PC-9 (cell line): Measurements from ENCODE around the gene INTS3.

Experiments used
- CTCF ChIP-seq: fragments of 200-600 bp; sonication (generic); conservative IDR thresholded peaks from 2 replicates; pipeline ENCODE4 v1.6.1; 2017; ENCODE audit warnings: mixed run types, antibody characterized with exemption, mild to moderate bottlenecking, moderate library complexity
- EZH2 ChIP-seq: fragments of 200-600 bp; sonication (generic); IDR thresholded peaks from 2 replicates; pipeline ENCODE4 v1.8.0; 2017; ENCODE audit warnings: antibody characterized with exemption, low read depth

- TF ChIP-seq CTCF (no peak), EZH2 (no peak)
Observed at GRCh38 chr1:153801786-153802697, 74.2 kb downstream of the INTS3 start.
